GM12878 (cell line): Measurements from ENCODE around the gene OGFOD2. TPM values are rescaled to one million over a fixed set of nuclear protein-coding genes. Genes with fewer than 3 reads are reported as not detected.

ENCODE experiments used
- ATAC-seq: fragments of 200-7000 bp; cut with Tn5 transposase; 3 replicates; pipeline ENCODE4 v1.9.1; 2020; ENCODE audit warnings: mild to moderate bottlenecking, moderate library complexity
- BruUV-seq: library from RNA; stranded (reverse); fragments of 400-500 nt; replicated peaks from 2 replicates; lab custom pipeline; 2021; lab: Mats Ljungman, UMichigan
- CTCF ChIA-PET: fragments of 300-600 bp; sonication (Branson Sonifier 250); formaldehyde crosslinking; extraction: SDS; loops from one replicate; lab custom pipeline; 2021; ENCODE audit warnings: inconsistent platforms; lab: Yijun Ruan, JAX
- POLR2A ChIA-PET: fragments of 350-600 bp; formaldehyde crosslinking; extraction: SDS; loops from one replicate; lab custom pipeline; 2021; ENCODE audit warnings: inconsistent platforms; lab: Charles Lee
- RAD21 ChIA-PET: fragments of 300-600 bp; sonication (Branson Sonifier 250); formaldehyde crosslinking; loops from one replicate; lab custom pipeline; 2023; ENCODE audit warnings: antibody characterized with exemption; ENCODE audit not compliant: unreplicated experiment; lab: Charles Lee
- SMC1A ChIA-PET: fragments of 300-600 bp; sonication (Branson Sonifier 250); formaldehyde crosslinking; loops from one replicate; lab custom pipeline; 2023; ENCODE audit not compliant: unreplicated experiment, uncharacterized antibody; lab: Charles Lee
- DNase-seq: peaks from one replicate; pipeline ENCODE4 v3.0.0-alpha.2; 2011; ENCODE audit warnings: low read depth, low spot score
- FAIRE-seq: peaks from 3 replicates; lab custom pipeline; 2011; peaks lifted over from hg19 to GRCh38; lab: Jason Lieb, UNC
- H2AFZ ChIP-seq: 2 replicates; pipeline ENCODE4 v1.6.0; 2011; ENCODE audit warnings: low read depth, low read length, control low read depth; ENCODE audit not compliant: control insufficient read depth
- H3K27ac ChIP-seq: 2 replicates; pipeline ENCODE4 v1.5.1; 2011; ENCODE audit warnings: control low read depth; ENCODE audit not compliant: control insufficient read depth, insufficient read depth
- H3K27me3 ChIP-seq, 2 experiments: replicated peaks in 1 of 2; 2 replicates each; pipeline versions ENCODE4 v1.6.0 to v1.6.1; 2011; ENCODE audit warnings: low read length in 1 of 2; ENCODE audit not compliant: control insufficient read depth in 2 of 2, insufficient read depth in 2 of 2
- H3K36me3 ChIP-seq, 2 experiments: 2 replicates each; pipeline ENCODE4 v1.5.1; 2011; ENCODE audit warnings: low read length in 1 of 2; ENCODE audit not compliant: control insufficient read depth in 2 of 2, insufficient read depth in 2 of 2
- H3K4me1 ChIP-seq: 2 replicates; pipeline ENCODE4 v1.6.1; 2011; ENCODE audit warnings: mild to moderate bottlenecking, low read length, moderate library complexity, mixed read lengths; ENCODE audit not compliant: control insufficient read depth, insufficient read depth
- H3K4me2 ChIP-seq: 2 replicates; pipeline ENCODE4 v1.6.0; 2011; ENCODE audit warnings: control low read depth; ENCODE audit not compliant: control insufficient read depth, insufficient read depth
- H3K4me3 ChIP-seq: fragments of 200-600 bp; sonication (generic); 2 replicates; pipeline ENCODE4 v1.5.1; 2016
- H3K79me2 ChIP-seq: 2 replicates; pipeline ENCODE4 v1.6.0; 2011; ENCODE audit warnings: low read length; ENCODE audit not compliant: control insufficient read depth, insufficient read depth
- H3K9ac ChIP-seq: 2 replicates; pipeline ENCODE4 v1.8.0; 2011; ENCODE audit warnings: low read length, control low read depth, mixed read lengths; ENCODE audit not compliant: control insufficient read depth, insufficient read depth
- H3K9me3 ChIP-seq: replicated peaks from 3 replicates; pipeline ENCODE4 v1.5.1; 2011; ENCODE audit warnings: mild to moderate bottlenecking, low read length; ENCODE audit not compliant: control insufficient read depth, insufficient read depth
- H4K20me1 ChIP-seq: 2 replicates; pipeline ENCODE4 v1.6.0; 2011; ENCODE audit not compliant: control insufficient read depth, insufficient read depth
- MEF2B ChIP-seq: fragments of 450-650 bp; IDR thresholded peaks from 2 replicates; pipeline ENCODE4 v1.6.1; 2018; ENCODE audit warnings: mild to moderate bottlenecking, moderate library complexity; ENCODE audit not compliant: partially characterized antibody, poor library complexity, severe bottlenecking
- PKNOX1 ChIP-seq: fragments of 450-650 bp; IDR thresholded peaks from 2 replicates; pipeline ENCODE4 v1.6.1; 2016; ENCODE audit warnings: mild to moderate bottlenecking
- WGBS: methylation state at CpG from one replicate; pipeline ENCODE4 v1.1.6; 2016; ENCODE audit warnings: low lambda C conversion rate; ENCODE audit not compliant: insufficient replicate concordance, insufficient coverage; ENCODE audit errors: missing lambda C conversion rate; 5-methylcytosine and 5-hydroxymethylcytosine counted together
- in situ Hi-C: fragments of 300-500 bp; cut with MboI; formaldehyde crosslinking; loops from 9 replicates; pipeline ENCODE4 v1.14.3; 2018; ENCODE audit warnings: mixed read lengths
- intact Hi-C: fragments of 100-400 bp; cut with micrococcal nuclease; formaldehyde crosslinking; loops from one replicate; pipeline ENCODE4 v1.14.2; 2022; ENCODE audit not compliant: unreplicated experiment
- polyA plus RNA-seq, 11 experiments: library from polyadenylated mRNA; depleted of rRNA in 4 of 11; unstranded in 6 of 11; stranded (reverse) in 5 of 11; fragments of >200 nt; fragmentation: Nextera tagmentation in 4 of 11; fragmentation: Illumina TruSeq in 1 of 11; extraction: Ambion mirVana in 4 of 11; extraction: Trizol in 1 of 11; gene quantifications; 1 replicate in 1 of 11; 2 replicates in 10 of 11; pipeline versions ENCODE4 v1.2.1 to v1.2.3, GENCODE V29; 2011 to 2016; ENCODE audit warnings: inconsistent platforms in 2 of 11, missing spikeins in 2 of 11, low read depth in 1 of 11
- total RNA-seq, 4 experiments: library from RNA; depleted of rRNA in 3 of 4; stranded (reverse); fragments of >200 nt in 3 of 4; fragmentation: Illumina TruSeq in 1 of 4; extraction: Trizol in 1 of 4; gene quantifications; 2 replicates each; pipeline versions ENCODE4 v1.2.1 to v1.2.3, GENCODE V29; 2013 to 2021

OGFOD2 gene
- total and polyA plus RNA-seq, 10 of the 15 experiments (the other 5 are each of a cell fraction or from before 2014, with no cell fraction given), result 0.93 to 29.2 (median 16.3) TPM

DNA sequence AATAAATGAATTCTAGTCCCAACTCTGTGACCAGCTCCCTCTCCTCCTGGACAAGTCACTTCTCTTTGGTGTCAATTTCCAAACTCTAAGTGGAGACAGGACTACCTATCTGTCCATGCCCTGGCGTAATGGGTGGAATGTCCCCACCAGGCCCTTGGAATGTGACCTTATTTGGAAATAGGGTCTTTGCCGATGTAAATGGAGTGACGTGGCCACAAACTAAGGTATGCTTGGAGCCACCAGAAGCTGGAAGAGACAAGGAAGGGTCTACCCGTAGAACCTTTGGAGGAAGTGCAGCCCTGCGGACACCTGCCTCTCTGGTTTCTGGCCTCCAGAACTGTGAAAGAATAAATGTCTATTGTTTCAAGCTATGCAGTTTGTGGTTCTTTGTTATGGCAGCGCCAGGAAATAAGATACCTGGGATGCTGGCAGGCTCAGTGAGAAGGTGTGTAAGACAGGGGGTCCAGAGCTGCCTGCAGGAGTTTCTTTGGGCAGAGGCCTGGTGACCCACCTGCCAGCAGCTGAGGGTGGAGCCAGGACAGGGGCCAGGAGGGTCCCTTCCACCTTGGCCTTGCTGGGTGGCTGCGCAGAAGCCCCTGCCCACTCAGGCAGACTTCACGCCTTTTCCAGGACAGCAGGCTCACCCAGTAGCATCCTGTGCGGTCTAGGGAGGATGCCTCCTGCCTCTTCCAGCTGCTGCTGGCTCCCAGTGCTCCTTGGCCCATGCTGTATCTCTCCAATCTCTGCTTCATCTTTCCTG, 51.2 kb downstream of the OGFOD2 start:
- SMC1A ChIA-PET, result no interaction called here
- BruUV-seq, result no TSS peak

More for the DNA sequence above, 51.2 kb downstream of the OGFOD2 start:
- ChIA-PET POLR2A (no interaction called here), CTCF (no interaction called here)
- ATAC-seq (no peak), DNase-seq (no peak)
- Histone ChIP-seq H2AFZ (no peak overlapping the region), H3K9ac (no peak overlapping the region)
- WGBS, result 72% methylated on average over 9 of the region's 9 CpGs
- TF ChIP-seq PKNOX1 (no peak), MEF2B (no peak)
- TF ChIP-seq, all 136 proteins: peak for 0
- intact Hi-C loops, result no loop called here
- in situ Hi-C loops, result no loop called here
- RAD21 ChIA-PET, result no interaction called here
- no peak overlapping the region for H3K27ac ChIP-seq
- H3K27me3 ChIP-seq, result no peaks in the 10 kb centered on the region; a peak in 1 of 4 replicates
- H4K20me1 ChIP-seq, result no peaks in the 10 kb centered on the region
- no peak for FAIRE-seq
- no peak overlapping the region for H3K4me3 ChIP-seq
- H3K36me3 ChIP-seq, result no peaks in the 10 kb centered on the region
- H3K79me2 ChIP-seq, result no peaks in the 10 kb centered on the region
- H3K4me1 ChIP-seq, result no peaks in the 10 kb centered on the region
- H3K9me3 ChIP-seq, result no peaks in the 10 kb centered on the region
- H3K4me2 ChIP-seq, result no peak overlapping the region
